Motor neuron (in vitro differentiated cells): Measurements from ENCODE around the gene RCC1. TPM values are rescaled to one million over a fixed set of nuclear protein-coding genes. Genes with fewer than 3 reads are reported as not detected.

Experiments used
- total RNA-seq, 8 experiments: library from RNA; unstranded; fragments of 300-600 nt; gene quantifications; 2 replicates each; pipeline versions ENCODE4 v1.2.3 to v1.2.4, GENCODE V29; 2022

The RCC1 gene
- total RNA-seq, 8 experiments from 2014 or later, result 8.4 to 76.8 (median 16.3) TPM

Other genes with a start within 250 kb of the RCC1 start
- 10 to 100 TPM; 18.5 to 74.0 (median 35.7) TPM for gene SESN2, start 246.5 kb upstream of the RCC1 start, total RNA-seq
- gene MED18, start 177.0 kb upstream of the RCC1 start, total RNA-seq, result 10 to 100 TPM; 12.7 to 19.2 (median 16.4) TPM
- 10 to 100 TPM in 7 of 8 experiments, 1 to 10 TPM in 1; 5.5 to 34.1 (median 20.5) TPM for gene PHACTR4, start 136.3 kb upstream of the RCC1 start, total RNA-seq
- 10 to 100 TPM; 11.7 to 40.1 (median 33.0) TPM for gene TRNAU1AP, start 47.0 kb downstream of the RCC1 start, total RNA-seq
- gene RAB42, start 86.2 kb downstream of the RCC1 start, total RNA-seq, result 1 to 10 TPM in 5 of 8 experiments, under 1 TPM in 3; 0.36 to 1.9 (median 1.1) TPM
- gene TAF12, start 137.0 kb downstream of the RCC1 start, total RNA-seq, result 10 to 100 TPM; 33.9 to 64.4 (median 43.2) TPM
- not detected for gene RNU11, start 142.6 kb downstream of the RCC1 start, total RNA-seq
- gene GMEB1, start 162.7 kb downstream of the RCC1 start, total RNA-seq, result 10 to 100 TPM in 5 of 8 experiments, 1 to 10 TPM in 3; 5.8 to 15.2 (median 11.8) TPM
- gene YTHDF2, start 230.9 kb downstream of the RCC1 start, total RNA-seq, result 100 to 1,000 TPM in 3 of 8 experiments, 10 to 100 TPM in 5; 60.2 to 149 (median 88.6) TPM